Fibroblast of villous mesenchyme (primary cell): ENCODE data around the gene HSPB6. TPM values are rescaled to one million over a fixed set of nuclear protein-coding genes. Genes with fewer than 3 reads are reported as not detected.

ENCODE experiments used
- DNase-seq: peaks from one replicate; pipeline ENCODE4 v3.0.0-alpha.2; 2010; ENCODE audit warnings: low read depth
- H3K4me3 ChIP-seq: 2 replicates; pipeline ENCODE4 v1.5.1; 2011; ENCODE audit warnings: low read depth, mild to moderate bottlenecking, low read length
- total RNA-seq: library from RNA; depleted of rRNA; stranded (reverse); fragments of >200 nt; gene quantifications from 2 replicates; pipeline ENCODE4 v1.2.3, GENCODE V29; 2012
- TF ChIP-seq, protein P1 (sequence below): IDR thresholded peaks from 2 replicates; pipeline ENCODE4 v1.5.1; 2012; ENCODE audit warnings: low read depth, mild to moderate bottlenecking, low read length; ENCODE audit not compliant: insufficient read depth

Gene HSPB6
- total RNA-seq, 1 donor = 20.7 TPM

DNA sequence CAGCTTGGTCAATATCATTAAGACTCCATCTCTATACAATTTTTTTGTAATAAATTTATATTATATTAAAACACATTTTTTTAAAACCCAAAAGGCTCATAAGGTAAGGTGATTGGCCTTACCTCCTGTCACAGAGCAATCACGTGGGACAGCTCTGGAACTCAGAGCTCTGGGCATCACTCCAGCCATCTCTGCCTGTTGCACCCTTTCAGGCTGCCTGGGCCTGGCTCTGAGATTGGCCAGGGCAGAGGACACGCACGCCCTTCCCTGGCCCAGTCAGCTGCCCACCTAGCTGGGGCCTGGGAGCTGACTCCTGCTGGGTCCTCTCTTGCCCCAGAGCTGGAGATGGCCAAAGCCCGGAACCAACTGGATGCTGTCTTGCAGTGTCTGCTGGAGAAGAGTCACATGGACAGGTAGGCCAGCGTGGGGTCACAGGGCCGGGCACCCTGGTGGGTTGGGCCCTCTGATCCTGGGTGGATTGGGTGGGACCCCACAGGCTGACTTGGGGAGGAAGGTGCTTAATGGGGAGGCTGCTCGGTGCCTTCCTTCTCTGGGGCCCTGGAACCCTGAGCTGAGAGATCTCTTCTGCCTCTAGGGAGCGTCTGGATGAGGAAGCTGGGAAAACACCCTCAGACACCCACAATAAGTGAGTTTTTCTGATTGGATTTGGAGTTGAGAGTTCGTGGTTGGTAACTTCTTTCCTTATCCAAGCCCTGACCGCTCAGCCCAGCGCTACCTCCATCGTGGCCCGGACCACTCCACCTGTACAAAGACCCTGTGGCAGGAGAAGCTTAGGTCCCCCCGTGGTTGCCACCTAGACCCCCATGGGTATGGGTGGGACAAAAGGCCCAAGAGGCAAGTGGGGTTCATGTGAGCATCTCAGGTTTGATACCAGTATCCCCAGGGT, 4.7 kb downstream of the HSPB6 start:
- H3K4me3 ChIP-seq = no peak overlapping the region
- TF ChIP-seq, protein P1, sequence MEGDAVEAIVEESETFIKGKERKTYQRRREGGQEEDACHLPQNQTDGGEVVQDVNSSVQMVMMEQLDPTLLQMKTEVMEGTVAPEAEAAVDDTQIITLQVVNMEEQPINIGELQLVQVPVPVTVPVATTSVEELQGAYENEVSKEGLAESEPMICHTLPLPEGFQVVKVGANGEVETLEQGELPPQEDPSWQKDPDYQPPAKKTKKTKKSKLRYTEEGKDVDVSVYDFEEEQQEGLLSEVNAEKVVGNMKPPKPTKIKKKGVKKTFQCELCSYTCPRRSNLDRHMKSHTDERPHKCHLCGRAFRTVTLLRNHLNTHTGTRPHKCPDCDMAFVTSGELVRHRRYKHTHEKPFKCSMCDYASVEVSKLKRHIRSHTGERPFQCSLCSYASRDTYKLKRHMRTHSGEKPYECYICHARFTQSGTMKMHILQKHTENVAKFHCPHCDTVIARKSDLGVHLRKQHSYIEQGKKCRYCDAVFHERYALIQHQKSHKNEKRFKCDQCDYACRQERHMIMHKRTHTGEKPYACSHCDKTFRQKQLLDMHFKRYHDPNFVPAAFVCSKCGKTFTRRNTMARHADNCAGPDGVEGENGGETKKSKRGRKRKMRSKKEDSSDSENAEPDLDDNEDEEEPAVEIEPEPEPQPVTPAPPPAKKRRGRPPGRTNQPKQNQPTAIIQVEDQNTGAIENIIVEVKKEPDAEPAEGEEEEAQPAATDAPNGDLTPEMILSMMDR = no peak
- no peak for DNase-seq

- TF ChIP-seq, protein P1 = no peak
- DNase-seq = no peak
- H3K4me3 ChIP-seq = no peak overlapping the region
Observed at GRCh38 chr19:35750167-35750566, 6.7 kb downstream of the HSPB6 start.

GRCh38 chr19:35748106-35749020, 8.5 kb downstream of the HSPB6 start, which contains the start of gene LIN37:
Gene LIN37, plus strand, starts transcription at chr19:35748576. Its CDS starts 149 bp downstream, at chr19:35748725.
- peak within 1 kb of the TSS; percentile 100 for H3K4me3 ChIP-seq
- DNase-seq = peak; percentile 100

GRCh38 chr19:35746531-35746930, 10.3 kb downstream of the HSPB6 start:
- TF ChIP-seq, protein P1 = no peak
- peak overlapping the region; percentile 90 for H3K4me3 ChIP-seq
- no peak for DNase-seq

More at GRCh38 chr19:35748106-35749020, 8.5 kb downstream of the HSPB6 start, which contains the start of gene LIN37:
- TF ChIP-seq, protein P1 = no peak

- H3K4me3 ChIP-seq = peak overlapping the region; percentile 90
- TF ChIP-seq, protein P1 = no peak
- DNase-seq = no peak
Observed at GRCh38 chr19:35746087-35746462, 10.8 kb downstream of the HSPB6 start.

DNA sequence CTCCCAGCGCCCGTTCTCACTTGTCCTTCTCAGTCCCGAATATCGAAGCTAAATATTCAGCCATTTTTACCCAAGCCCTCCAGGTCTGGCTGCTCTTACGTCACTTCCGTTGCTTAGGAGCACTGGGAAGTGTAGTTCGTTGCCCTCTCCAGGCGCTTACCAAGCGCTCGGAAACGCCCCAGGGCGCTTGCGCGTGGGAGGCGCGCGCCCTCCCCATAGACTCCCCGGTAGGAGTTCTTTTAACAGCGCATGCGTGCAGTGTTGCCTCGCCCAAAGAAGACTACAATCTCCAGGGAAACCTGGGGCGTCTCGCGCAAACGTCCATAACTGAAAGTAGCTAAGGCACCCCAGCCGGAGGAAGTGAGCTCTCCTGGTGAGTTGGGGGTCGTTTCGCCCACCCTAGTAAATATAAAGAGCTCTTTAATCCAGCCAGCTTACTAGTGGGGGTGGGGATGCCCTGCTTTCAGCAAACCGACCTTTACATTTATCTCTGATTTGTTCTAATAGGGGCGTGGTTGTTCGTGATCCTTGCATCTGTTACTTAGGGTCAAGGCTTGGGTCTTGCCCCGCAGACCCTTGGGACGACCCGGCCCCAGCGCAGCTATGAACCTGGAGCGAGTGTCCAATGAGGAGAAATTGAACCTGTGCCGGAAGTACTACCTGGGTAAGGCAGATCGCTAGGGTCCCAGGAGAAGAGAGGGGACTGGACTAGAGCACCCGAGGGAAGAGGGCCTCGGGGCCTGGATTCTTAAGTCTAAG, 11.3 kb downstream of the HSPB6 start, which contains the start of the genes PSENEN and U2AF1L4:
TSS of gene PSENEN (plus strand) at position 324 of the 759 bp plus-strand sequence. CDS start at position 604, 280 bp downstream.
TSS of gene U2AF1L4 (minus strand) at position 91 of the 759 bp plus-strand sequence. CDS start at position 64, 27 bp downstream.
- peak within 1 kb of the TSS; percentile 90 for H3K4me3 ChIP-seq
- TF ChIP-seq, protein P1 = no peak
- DNase-seq = peak; percentile 100
